ENCODE results near the gene APOA5.
"Not testable (repeated sequence)": the region's sequence is repeated elsewhere in the genome, so short reads cannot be mapped to it uniquely, and the experiment has no call there.

Gene APOA5

GRCh38 chr11:116771935-116772334, 19.7 kb downstream of the APOA5 start:
- no peak for DNase-seq

- DNase-seq = no peak
Measured at GRCh38 chr11:116762132-116762531, 29.5 kb downstream of the APOA5 start.

- DNase-seq = not testable (repeated sequence)
Measured at GRCh38 chr11:116756044-116756443, 35.6 kb downstream of the APOA5 start.

- DNase-seq = no peak
Measured at GRCh38 chr11:116750070-116750718, 41.5 kb downstream of the APOA5 start.

GRCh38 chr11:116742104-116742503, 49.6 kb downstream of the APOA5 start:
- no peak for DNase-seq

GRCh38 chr11:116740741-116741140, 50.9 kb downstream of the APOA5 start:
- DNase-seq = no peak
